Fibroblast of pulmonary artery (primary cell): Measurements from ENCODE around the gene RHOJ.
A peak's percentile ranks its signal among the peaks of the same experiment; 100 is the strongest.
"Not testable (repeated sequence)": the region's sequence is repeated elsewhere in the genome, so short reads cannot be mapped to it uniquely, and the experiment has no call there.

Source experiments
- DNase-seq: peaks from one replicate; pipeline ENCODE4 v3.0.0-alpha.2; 2010; ENCODE audit warnings: low read depth
- H3K4me3 ChIP-seq: replicated peaks from 2 replicates; pipeline ENCODE4 v1.5.1; 2011; ENCODE audit warnings: low read depth, mild to moderate bottlenecking, control low read depth, low read length, moderate library complexity
- CTCF ChIP-seq: IDR thresholded peaks from 2 replicates; pipeline ENCODE4 v1.5.1; 2011; ENCODE audit warnings: mild to moderate bottlenecking, control low read depth, low read length, inconsistent platforms; ENCODE audit errors: missing control alignments

The RHOJ gene

GRCh38 chr14:63277591-63278183, 73.4 kb downstream of the RHOJ start:
- H3K4me3 ChIP-seq = no peak overlapping the region
- TF ChIP-seq CTCF = no peak
- DNase-seq = no peak

- DNase-seq, H3K4me3 ChIP-seq: not testable (repeated sequence)
Observed at GRCh38 chr14:63279933-63280332, 75.7 kb downstream of the RHOJ start.

GRCh38 chr14:63282997-63283883, 79.0 kb downstream of the RHOJ start:
- no peak for DNase-seq
- TF ChIP-seq CTCF = no peak
- no peak overlapping the region for H3K4me3 ChIP-seq

GRCh38 chr14:63283884-63284248, 79.6 kb downstream of the RHOJ start:
- no peak for TF ChIP-seq CTCF
- no peak for DNase-seq
- H3K4me3 ChIP-seq = no peak overlapping the region

- TF ChIP-seq CTCF = no peak
- no peak overlapping the region for H3K4me3 ChIP-seq
- no peak for DNase-seq
Observed at GRCh38 chr14:63286071-63286470, 81.8 kb downstream of the RHOJ start.

GRCh38 chr14:63287666-63288483, 83.6 kb downstream of the RHOJ start:
- no peak for TF ChIP-seq CTCF
- DNase-seq = peak; percentile 21
- H3K4me3 ChIP-seq = no peak overlapping the region

GRCh38 chr14:63288853-63289252, 84.6 kb downstream of the RHOJ start:
- no peak overlapping the region for H3K4me3 ChIP-seq
- no peak for TF ChIP-seq CTCF
- DNase-seq = no peak
